Liver (tissue), 9 donors: Measurements from ENCODE around the gene MEI4. TPM values are rescaled to one million over a fixed set of nuclear protein-coding genes. Genes with fewer than 3 reads are reported as not detected.

ENCODE experiments used
- DNase-seq: peaks from one replicate; pipeline ENCODE4 v3.0.0-alpha.2; 2017; ENCODE audit warnings: low spot score
- H3K27ac ChIP-seq, 2 donors: one replicate each; pipeline ENCODE4 v1.7.0; 2013; ENCODE audit warnings: inconsistent platforms in 2 of 2, low read length in 2 of 2, control low read depth in 1 of 2, low read depth in 1 of 2, mild to moderate bottlenecking in 1 of 2
- H3K27me3 ChIP-seq, 4 donors: one replicate each; pipeline versions ENCODE4 v1.6.1 to v1.7.0; 2013; ENCODE audit warnings: low read length in 3 of 4, inconsistent platforms in 1 of 4, mild to moderate bottlenecking in 1 of 4, moderate library complexity in 1 of 4; ENCODE audit not compliant: control insufficient read depth in 4 of 4, insufficient read depth in 4 of 4
- H3K36me3 ChIP-seq, 4 donors: one replicate each; pipeline versions ENCODE4 v1.6.1 to v1.7.0; 2013; ENCODE audit warnings: low read length in 3 of 4, mild to moderate bottlenecking in 3 of 4, low read depth in 1 of 4, moderate library complexity in 1 of 4; ENCODE audit not compliant: control insufficient read depth in 4 of 4, insufficient read depth in 3 of 4
- H3K4me1 ChIP-seq, 4 donors: one replicate each; pipeline versions ENCODE4 v1.6.1 to v1.7.0; 2013; ENCODE audit warnings: low read length in 3 of 4, mild to moderate bottlenecking in 3 of 4, moderate library complexity in 1 of 4; ENCODE audit not compliant: control insufficient read depth in 4 of 4, insufficient read depth in 4 of 4
- H3K4me3 ChIP-seq, 3 donors: one replicate each; pipeline versions ENCODE4 v1.6.1 to v1.7.0; 2013; ENCODE audit warnings: low read length in 3 of 3, control low read depth in 1 of 3, low read depth in 1 of 3, mild to moderate bottlenecking in 1 of 3
- H3K9ac ChIP-seq, 2 donors: one replicate each; pipeline ENCODE4 v1.7.0; 2013; ENCODE audit warnings: low read length in 2 of 2, mild to moderate bottlenecking in 2 of 2, moderate library complexity in 2 of 2, control low read depth in 1 of 2, low read depth in 1 of 2
- H3K9me3 ChIP-seq, 4 donors: one replicate each; pipeline versions ENCODE4 v1.6.1 to v1.7.0; 2013; ENCODE audit warnings: low read length in 3 of 4; ENCODE audit not compliant: control insufficient read depth in 4 of 4
- EGR1 ChIP-seq, 2 donors: IDR thresholded peaks; 2 replicates each; pipeline ENCODE4 v1.6.1; 2016 to 2018; ENCODE audit warnings: antibody characterized with exemption in 2 of 2, low read depth in 2 of 2
- FOXA1 ChIP-seq: IDR thresholded peaks from 2 replicates; pipeline ENCODE4 v1.6.1; 2016; ENCODE audit warnings: antibody characterized with exemption
- FOXA2 ChIP-seq: IDR thresholded peaks from 2 replicates; pipeline ENCODE4 v1.6.1; 2016; ENCODE audit warnings: antibody characterized with exemption
- GABPA ChIP-seq, 2 donors: IDR thresholded peaks in 1 of 2; conservative IDR thresholded peaks in 1 of 2; 2 replicates each; pipeline ENCODE4 v1.6.1; 2016; ENCODE audit warnings: antibody characterized with exemption in 2 of 2, mild to moderate bottlenecking in 1 of 2, moderate library complexity in 1 of 2
- HNF4A ChIP-seq, 2 donors: conservative IDR thresholded peaks; 2 replicates each; pipeline ENCODE4 v1.6.1; 2016; ENCODE audit warnings: antibody characterized with exemption in 2 of 2, mild to moderate bottlenecking in 2 of 2
- HNF4G ChIP-seq: IDR thresholded peaks from 2 replicates; pipeline ENCODE4 v1.6.1; 2016; ENCODE audit warnings: antibody characterized with exemption
- JUND ChIP-seq, 2 donors: IDR thresholded peaks; 2 replicates each; pipeline ENCODE4 v1.6.1; 2016; ENCODE audit warnings: antibody characterized with exemption in 2 of 2
- NR2F2 ChIP-seq: IDR thresholded peaks from 2 replicates; pipeline ENCODE4 v1.6.1; 2016; ENCODE audit warnings: antibody characterized with exemption
- RAD21 ChIP-seq, 2 donors: IDR thresholded peaks; 2 replicates each; pipeline ENCODE4 v1.6.1; 2016; ENCODE audit warnings: antibody characterized with exemption in 2 of 2, mild to moderate bottlenecking in 2 of 2
- RXRA ChIP-seq, 2 donors: IDR thresholded peaks; 2 replicates each; pipeline ENCODE4 v1.6.1; 2017 to 2018; ENCODE audit warnings: antibody characterized with exemption in 2 of 2, mild to moderate bottlenecking in 1 of 2
- TAF1 ChIP-seq: conservative IDR thresholded peaks from 2 replicates; pipeline ENCODE4 v1.6.1; 2016; ENCODE audit warnings: antibody characterized with exemption, mild to moderate bottlenecking
- YY1 ChIP-seq: IDR thresholded peaks from 2 replicates; pipeline ENCODE4 v1.6.1; 2016; ENCODE audit warnings: antibody characterized with exemption, mild to moderate bottlenecking
- WGBS: extraction: QIAGEN DNeasy Blood & Tissue Kit; methylation state at CpG from one replicate; pipeline ENCODE4 v1.1.7; 2013; 5-methylcytosine and 5-hydroxymethylcytosine counted together
- polyA plus RNA-seq, 2 donors: library from polyadenylated mRNA; stranded (reverse) in 1 of 2; unstranded in 1 of 2; fragments of 200-250 nt in 1 of 2; fragments of >200 nt in 1 of 2; fragmentation: Nextera tagmentation in 1 of 2; extraction: Ambion mirVana in 1 of 2; gene quantifications; one replicate each; pipeline versions ENCODE4 v1.2.1 to v1.2.3, GENCODE V29; 2013 to 2015
- total RNA-seq, 2 donors: library from RNA; depleted of rRNA; stranded (reverse); fragments of >200 nt; gene quantifications; one replicate each; pipeline ENCODE4 v1.2.3, GENCODE V29; 2014
- TF ChIP-seq, protein P1 (sequence below): IDR thresholded peaks from 2 replicates; pipeline ENCODE4 v1.6.1; 2016; ENCODE audit warnings: antibody characterized with exemption
- TF ChIP-seq, protein P2 (sequence below): IDR thresholded peaks from 2 replicates; pipeline ENCODE4 v1.6.1; 2016; ENCODE audit warnings: antibody characterized with exemption, mild to moderate bottlenecking
- TF ChIP-seq, protein P3 (sequence below): IDR thresholded peaks from 2 replicates; pipeline ENCODE4 v1.6.1; 2016; ENCODE audit warnings: antibody characterized with exemption
- TF ChIP-seq, protein P4 (sequence below): IDR thresholded peaks from 2 replicates; pipeline ENCODE4 v1.6.1; 2016; ENCODE audit warnings: antibody characterized with exemption
- donor health status: healthy.
- donor health status: healthy.
- donor health status: healthy.
- donor health status: healthy.
- donor health status: healthy.

MEI4 gene, protein sequence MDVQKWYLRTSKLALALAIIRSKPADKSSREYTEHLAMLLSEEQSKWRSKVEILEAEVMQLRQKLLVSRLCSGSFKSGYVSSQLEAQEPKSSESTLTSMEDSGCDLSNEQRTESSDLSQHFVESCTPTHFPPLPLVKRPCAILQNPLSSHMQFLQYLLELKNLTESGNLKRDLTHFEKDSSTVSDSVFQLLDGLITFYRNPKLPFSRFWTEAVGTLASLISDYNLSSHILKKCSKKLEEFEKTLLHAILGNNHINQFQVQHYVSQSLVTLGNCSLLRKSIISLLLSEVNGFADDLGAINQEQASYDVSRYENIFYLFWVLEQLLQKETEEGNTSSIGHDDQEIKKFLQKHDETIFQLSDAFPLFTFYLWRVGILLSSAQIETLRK
- total RNA-seq (under 1 TPM; 0.42 to 0.84 TPM), polyA plus RNA-seq (under 1 TPM; 0.36 to 0.42 TPM)

DNA sequence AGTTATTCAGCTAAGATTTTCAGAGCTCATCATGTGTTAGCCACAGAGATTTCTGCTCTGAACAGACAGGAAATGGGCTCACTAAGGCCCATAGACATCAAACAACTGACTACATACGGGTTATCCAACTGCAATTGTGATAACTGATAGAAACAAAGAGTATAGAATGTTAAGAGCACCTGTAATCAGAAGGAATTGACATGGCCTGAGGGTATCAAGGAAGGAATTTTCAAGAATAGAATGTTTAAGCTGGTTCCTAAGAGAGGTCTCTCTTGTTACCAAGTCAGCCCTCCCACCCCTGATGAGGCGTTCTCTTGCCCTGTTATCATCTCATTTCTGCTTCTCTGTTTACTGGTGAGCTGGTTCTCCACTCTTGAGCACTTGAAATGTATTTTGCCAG, at the start of gene MEI4:
TSS of gene MEI4 (plus strand) at position 301 of the 400 bp plus-strand sequence. CDS start 37,633 bp downstream, outside the sequence.
- H3K9me3 ChIP-seq: no peaks in the 10 kb centered on the region
- TF ChIP-seq, protein P1, sequence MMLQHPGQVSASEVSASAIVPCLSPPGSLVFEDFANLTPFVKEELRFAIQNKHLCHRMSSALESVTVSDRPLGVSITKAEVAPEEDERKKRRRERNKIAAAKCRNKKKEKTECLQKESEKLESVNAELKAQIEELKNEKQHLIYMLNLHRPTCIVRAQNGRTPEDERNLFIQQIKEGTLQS: no peak
- TF ChIP-seq GABPA (IDR thresholded peaks at IDR 0.05 in 1 of 2, conservative IDR thresholded peaks at IDR 0.05 in 1 of 2) (no peak), RAD21 (IDR thresholded peaks at IDR 0.05) (no peak), RXRA (IDR thresholded peaks at IDR 0.05) (no peak), HNF4G (no peak), FOXA1 (no peak), FOXA2 (no peak), JUND (IDR thresholded peaks at IDR 0.05) (no peak), TAF1 (no peak), NR2F2 (no peak), HNF4A (conservative IDR thresholded peaks at IDR 0.05) (no peak), EGR1 (IDR thresholded peaks at IDR 0.05; ENCODE audit: low read depth in 2 of 2) (no peak)
- TF ChIP-seq, protein P2, sequence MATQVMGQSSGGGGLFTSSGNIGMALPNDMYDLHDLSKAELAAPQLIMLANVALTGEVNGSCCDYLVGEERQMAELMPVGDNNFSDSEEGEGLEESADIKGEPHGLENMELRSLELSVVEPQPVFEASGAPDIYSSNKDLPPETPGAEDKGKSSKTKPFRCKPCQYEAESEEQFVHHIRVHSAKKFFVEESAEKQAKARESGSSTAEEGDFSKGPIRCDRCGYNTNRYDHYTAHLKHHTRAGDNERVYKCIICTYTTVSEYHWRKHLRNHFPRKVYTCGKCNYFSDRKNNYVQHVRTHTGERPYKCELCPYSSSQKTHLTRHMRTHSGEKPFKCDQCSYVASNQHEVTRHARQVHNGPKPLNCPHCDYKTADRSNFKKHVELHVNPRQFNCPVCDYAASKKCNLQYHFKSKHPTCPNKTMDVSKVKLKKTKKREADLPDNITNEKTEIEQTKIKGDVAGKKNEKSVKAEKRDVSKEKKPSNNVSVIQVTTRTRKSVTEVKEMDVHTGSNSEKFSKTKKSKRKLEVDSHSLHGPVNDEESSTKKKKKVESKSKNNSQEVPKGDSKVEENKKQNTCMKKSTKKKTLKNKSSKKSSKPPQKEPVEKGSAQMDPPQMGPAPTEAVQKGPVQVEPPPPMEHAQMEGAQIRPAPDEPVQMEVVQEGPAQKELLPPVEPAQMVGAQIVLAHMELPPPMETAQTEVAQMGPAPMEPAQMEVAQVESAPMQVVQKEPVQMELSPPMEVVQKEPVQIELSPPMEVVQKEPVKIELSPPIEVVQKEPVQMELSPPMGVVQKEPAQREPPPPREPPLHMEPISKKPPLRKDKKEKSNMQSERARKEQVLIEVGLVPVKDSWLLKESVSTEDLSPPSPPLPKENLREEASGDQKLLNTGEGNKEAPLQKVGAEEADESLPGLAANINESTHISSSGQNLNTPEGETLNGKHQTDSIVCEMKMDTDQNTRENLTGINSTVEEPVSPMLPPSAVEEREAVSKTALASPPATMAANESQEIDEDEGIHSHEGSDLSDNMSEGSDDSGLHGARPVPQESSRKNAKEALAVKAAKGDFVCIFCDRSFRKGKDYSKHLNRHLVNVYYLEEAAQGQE: no peak
- TF ChIP-seq, protein P3, sequence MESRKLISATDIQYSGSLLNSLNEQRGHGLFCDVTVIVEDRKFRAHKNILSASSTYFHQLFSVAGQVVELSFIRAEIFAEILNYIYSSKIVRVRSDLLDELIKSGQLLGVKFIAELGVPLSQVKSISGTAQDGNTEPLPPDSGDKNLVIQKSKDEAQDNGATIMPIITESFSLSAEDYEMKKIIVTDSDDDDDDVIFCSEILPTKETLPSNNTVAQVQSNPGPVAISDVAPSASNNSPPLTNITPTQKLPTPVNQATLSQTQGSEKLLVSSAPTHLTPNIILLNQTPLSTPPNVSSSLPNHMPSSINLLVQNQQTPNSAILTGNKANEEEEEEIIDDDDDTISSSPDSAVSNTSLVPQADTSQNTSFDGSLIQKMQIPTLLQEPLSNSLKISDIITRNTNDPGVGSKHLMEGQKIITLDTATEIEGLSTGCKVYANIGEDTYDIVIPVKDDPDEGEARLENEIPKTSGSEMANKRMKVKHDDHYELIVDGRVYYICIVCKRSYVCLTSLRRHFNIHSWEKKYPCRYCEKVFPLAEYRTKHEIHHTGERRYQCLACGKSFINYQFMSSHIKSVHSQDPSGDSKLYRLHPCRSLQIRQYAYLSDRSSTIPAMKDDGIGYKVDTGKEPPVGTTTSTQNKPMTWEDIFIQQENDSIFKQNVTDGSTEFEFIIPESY: no peak
- TF ChIP-seq, protein P4, sequence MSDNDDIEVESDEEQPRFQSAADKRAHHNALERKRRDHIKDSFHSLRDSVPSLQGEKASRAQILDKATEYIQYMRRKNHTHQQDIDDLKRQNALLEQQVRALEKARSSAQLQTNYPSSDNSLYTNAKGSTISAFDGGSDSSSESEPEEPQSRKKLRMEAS: no peak
- no peak within 1 kb of the TSS for H3K27ac ChIP-seq

DNA sequence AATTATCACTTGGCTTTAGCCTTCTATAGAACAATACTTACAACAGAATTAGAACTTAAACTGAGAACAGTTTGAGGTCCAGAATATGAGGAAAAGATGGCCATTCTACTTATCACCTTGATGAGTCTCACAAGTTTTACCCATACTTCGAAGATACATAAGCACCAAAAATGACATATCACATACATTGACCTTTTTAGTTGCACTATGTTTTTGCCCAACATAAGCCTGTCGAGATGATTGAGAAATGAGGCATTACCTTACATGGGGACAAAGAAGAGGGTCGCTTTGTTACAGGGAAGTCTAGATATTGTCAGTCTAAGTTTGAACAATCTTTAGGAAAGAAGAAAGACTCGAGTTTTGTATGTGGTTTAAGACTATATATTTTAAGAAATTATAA, 48.4 kb upstream of the MEI4 start:
- DNase-seq: no peak
- H3K4me3 ChIP-seq: no peak overlapping the region
- no peaks in the 10 kb centered on the region for H3K9me3 ChIP-seq
- H3K27ac ChIP-seq: no peak overlapping the region
- TF ChIP-seq EGR1 (IDR thresholded peaks at IDR 0.05; ENCODE audit: low read depth in 2 of 2) (no peak), YY1 (no peak), RAD21 (IDR thresholded peaks at IDR 0.05) (no peak), HNF4G (no peak), RXRA (IDR thresholded peaks at IDR 0.05) (no peak)
- TF ChIP-seq, protein P3: no peak
- TF ChIP-seq, protein P2: no peak
- TF ChIP-seq, protein P4: no peak
- no peaks in the 10 kb centered on the region for H3K4me1 ChIP-seq
- 53% methylated on average over 4 of the region's 4 CpGs for WGBS
- no peaks in the 10 kb centered on the region for H3K36me3 ChIP-seq
- no peak overlapping the region for H3K9ac ChIP-seq
- no peaks in the 10 kb centered on the region for H3K27me3 ChIP-seq

More for the DNA sequence above, at the start of gene MEI4:
- WGBS: 85% methylated on average over 2 of the region's 2 CpGs
- Histone ChIP-seq H3K36me3 (no peaks in the 10 kb centered on the region), H3K4me1 (peaks cover 0 to 10% (median under 1%) of the 10 kb centered on the region in 4 donors), H3K27me3 (no peaks in the 10 kb centered on the region), H3K9ac (no peak within 1 kb of the TSS), H3K4me3 (no peak within 1 kb of the TSS)
- no peak for DNase-seq
